ENCODE data around the gene LMAN1L.

DNA sequence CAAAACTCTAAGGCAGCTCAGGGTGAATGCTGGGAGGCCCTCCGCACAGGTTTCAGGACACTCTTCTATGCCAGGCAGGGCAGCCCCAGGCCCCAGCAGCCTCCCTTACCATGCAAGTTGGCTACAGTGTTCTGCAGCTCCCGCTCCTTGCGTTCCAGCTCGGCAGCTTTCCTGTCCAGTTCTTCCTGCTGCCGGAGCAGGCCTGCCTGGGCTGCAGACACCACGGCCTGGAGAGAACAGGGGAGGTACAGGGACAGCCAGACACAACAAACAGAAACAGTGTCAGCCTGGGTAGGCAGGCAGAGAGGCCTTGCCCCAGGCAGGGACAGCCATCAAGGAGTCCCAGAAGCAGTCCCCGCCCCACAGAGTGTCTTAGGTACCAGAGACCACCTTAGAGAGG is 39.3 kb downstream of the LMAN1L start:
- TF ChIP-seq CTCF (IDR thresholded peaks at IDR 0.05) (no peak), POLR2A (IDR thresholded peaks at IDR 0.05) (no peak)
